HTR-8/SVneo (cell line): ENCODE measurements around the gene EFEMP2.

Experiments used
- DNase-seq: peaks from one replicate; pipeline ENCODE4 v3.0.0; 2011; ENCODE audit warnings: low spot score, mixed read lengths; ENCODE audit not compliant: insufficient read length
- FAIRE-seq: peaks from 2 replicates; lab custom pipeline; 2011; peaks lifted over from hg19 to GRCh38; lab: Jason Lieb, UNC

EFEMP2 gene

DNA sequence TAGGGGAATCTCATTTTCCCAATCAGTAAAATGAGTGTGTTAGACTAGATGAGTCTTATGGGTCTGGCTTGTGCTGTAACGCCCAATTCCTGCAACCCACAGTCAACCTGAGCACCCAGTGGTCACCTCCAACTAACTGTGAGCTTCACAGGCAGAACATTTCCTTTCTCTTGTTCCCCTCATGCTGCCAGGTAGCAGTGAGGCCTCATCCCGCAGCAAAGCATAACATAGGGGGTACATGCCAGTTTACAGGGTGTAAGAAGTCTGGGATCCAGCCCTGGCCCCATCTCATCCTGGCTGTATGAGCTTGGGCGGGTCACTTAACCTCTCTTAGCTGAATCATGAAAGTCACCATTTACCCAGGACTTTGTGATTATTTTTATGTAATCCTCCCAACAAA, 3.7 kb downstream of the EFEMP2 start:
- DNase-seq (no peak), FAIRE-seq (no peak)

DNA sequence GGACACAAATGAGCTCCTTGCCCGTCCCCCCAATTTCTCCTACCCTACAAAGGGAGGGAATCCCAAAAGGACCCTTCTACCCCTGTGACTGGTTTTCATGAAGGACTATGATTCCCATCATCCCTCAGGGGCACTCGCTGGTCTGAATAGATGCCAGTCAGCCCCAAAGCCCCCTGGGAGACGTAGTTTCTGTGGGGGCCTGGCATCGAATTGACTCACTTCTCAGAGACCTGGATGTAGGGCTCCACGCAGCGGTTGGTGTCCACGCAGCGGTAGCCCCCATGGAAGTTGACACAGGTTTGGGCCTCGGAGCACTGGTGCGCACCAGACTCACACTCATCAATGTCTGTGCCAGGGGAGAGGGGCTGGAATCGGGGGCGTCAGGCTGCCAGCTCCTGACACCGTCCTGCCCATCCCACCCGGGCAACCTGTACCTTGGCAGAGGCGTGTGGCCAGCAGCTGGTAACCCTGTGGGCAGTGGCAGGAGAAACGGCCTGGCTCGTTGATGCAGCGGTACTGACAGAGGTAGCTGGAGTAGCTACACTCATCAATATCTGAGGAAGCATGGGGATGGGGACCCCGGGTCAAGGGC, 4.4 kb downstream of the EFEMP2 start:
- DNase-seq (no peak), FAIRE-seq (peak; percentile 75)

DNA sequence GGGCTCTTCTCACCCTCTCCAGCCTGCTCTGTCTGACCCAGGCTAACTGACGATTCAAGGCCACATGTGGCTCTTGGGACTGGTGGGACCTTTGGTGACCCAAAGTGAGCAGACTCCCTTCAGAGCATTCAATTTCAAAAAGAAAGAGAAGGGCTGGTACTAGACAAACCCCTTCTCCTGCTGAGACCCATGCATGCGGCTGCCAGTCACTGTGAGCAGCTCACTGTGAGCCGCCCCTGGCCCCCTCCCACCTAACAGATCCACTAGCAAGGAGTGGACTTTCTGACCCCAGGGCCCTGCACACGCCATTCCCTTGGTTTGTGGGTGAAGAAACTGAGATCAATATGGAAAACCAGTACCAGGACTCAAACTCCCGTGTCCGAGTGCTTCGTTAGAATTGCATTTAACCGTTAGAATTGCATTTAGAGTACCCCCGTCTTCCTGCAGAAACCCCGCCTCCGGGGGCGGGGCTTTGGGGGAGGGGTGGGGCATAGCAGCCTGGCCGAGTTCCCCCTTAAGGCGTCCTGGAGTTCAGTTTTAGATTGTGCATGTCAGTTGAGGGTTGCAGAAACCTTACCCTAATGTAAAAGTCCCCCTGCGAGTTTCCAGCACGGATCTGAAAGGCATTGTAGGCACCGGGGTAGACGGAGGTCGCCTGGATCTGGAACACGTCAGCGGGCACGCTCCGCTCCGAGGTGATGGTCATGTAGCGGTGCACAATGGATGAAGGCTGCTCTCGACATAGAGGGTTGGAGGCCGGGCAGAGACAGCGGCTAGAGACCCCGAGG, 5.1 kb downstream of the EFEMP2 start:
- peak; percentile 36 for FAIRE-seq

DNA sequence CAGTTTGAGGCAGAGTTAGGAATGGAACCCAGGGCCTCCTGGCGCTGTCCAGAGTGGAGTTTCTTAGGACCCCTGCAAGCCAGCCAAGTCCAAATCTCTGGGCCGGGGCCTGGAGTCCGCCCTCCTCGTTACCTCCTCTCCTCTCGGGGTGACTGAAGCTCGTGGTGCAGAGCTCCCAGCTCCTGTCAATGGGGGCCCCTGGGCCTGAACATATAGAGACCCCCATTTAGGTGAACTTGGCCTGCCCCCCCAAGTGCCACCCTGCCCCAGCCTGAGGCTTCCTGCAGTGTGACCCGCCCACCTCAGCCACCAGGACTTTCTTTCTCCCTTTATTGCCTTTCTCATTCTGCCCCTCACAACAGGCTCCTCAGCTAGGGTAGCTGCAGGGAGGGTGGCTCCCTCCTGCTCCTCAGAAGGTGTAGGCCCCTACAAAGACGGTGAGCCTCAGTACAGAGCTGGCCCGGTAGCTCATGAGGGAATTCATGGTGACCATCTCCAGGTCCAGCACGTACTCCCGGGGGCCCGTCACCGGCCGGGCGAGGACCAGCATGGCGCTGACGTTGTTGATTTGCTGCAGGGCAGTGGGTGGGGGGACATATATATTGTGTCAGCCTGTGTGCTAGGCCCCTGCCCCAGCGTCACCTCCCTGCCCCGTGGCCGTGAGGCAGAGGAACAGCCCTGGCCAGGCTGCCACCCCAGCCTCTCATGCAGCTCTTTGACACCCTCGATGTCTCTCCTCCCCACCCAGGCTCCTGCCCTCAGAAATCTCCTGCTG, 5.9 kb downstream of the EFEMP2 start:
- FAIRE-seq (peak; percentile 49), DNase-seq (no peak)

More for the DNA sequence above, 5.1 kb downstream of the EFEMP2 start:
- no peak for DNase-seq

DNA sequence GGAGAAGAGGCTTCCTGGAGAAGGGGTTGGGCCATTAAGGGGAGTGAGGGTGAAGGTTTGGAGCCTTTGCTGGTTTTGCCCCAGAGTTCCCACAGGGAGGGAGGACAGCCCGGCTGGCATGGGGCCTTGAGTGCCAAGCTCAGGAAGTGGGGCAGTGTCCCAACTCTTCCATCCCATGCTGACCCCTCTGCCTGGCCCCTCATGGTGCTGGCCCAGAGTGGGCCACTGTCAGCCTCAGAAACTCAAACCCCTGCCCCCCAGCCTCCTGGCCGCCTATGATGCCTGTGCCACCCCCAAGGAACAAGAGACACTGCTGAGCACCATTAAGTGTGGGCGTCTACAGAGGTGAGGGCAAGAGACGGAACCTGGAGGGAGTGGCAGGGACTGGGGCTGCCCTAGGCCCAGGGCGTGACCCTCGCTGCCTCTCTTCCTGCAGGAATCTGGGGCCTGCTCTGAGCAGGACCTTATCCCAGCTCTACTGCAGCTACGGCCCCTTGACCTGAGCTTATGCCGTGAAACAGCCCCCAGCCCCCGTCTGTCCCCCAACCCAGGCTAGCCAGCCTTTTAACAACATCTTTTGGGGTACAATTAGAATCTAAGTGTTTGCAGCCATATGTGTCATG, 6.9 kb downstream of the EFEMP2 start:
- no peak for DNase-seq
- no peak for FAIRE-seq

DNA sequence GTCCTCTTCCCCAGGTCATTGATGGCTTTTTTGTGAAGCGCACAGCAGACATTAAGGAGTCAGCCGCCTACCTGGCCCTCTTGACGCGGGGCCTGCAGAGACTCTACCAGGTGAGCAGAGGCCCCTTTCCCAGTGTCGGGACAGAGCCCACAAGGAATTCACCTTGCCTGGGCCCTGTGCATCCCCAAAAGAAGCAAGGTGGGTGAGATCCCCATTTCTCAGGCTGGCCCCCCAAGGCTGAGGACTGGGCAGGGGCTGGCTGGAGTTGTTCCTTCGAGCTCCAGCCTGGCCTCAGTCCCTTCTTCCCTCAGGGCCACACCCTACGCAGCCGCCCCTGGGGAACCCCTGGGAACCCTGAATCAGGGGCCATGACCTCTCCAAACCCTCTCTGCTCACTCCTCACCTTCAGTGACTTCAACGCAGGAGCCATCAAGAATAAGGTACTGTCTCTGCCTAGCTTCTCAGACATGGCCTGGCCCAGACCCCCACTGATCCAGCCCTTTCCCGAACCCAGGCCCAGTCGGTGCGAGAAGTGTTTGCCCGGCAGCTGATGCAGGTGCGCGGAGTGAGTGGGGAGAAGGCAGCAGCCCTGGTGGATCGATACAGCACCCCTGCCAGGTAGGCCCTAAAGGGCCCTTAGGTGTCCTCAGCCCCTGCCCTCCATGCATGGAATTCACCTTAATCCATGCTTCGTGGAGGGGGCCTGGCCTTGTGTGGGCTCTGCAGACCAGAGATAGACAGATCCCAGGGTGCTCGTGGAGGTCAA, 7.7 kb downstream of the EFEMP2 start:
- DNase-seq, result no peak

DNA sequence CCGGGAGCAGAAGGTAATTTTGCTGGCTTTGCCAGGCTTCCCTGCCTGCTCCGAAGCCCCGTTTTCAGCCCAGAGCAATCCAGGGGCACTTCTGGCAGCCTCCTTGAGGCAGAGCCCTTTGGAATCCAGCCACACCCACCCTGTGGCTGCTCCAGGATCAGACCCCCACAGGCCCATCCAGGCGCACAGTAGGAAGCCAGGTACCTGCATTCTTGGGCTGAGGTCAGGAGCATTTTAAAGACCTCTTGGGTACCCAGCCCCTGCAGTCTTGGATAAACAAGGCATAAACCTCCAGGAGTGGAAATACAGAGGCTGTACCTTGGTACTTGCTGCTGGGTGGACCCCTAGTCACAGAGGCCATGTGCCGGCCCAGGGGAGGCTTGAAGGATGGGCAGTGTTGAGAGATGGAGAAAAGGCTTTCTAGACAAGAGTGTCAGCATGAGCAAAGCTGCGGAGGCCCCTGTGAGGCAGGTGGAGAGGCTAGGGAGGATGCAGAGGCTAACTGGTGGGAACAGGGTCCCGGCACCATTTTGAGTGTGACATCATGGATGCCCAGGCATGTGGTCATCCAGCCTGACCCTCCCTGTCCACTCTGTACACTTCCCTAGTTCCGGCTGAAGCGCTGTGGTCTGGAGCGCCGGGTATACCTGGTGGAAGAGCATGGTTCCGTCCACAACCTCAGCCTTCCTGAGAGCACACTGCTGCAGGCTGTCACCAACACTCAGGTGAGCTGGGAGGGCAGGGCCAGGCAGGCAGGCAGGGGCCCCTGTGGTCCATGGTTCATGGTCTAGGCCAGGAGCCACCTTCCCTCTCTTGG, 8.5 kb downstream of the EFEMP2 start:
- FAIRE-seq (peak; percentile 33), DNase-seq (no peak)

More for the DNA sequence above, 7.7 kb downstream of the EFEMP2 start:
- FAIRE-seq, result peak; percentile 26

DNA sequence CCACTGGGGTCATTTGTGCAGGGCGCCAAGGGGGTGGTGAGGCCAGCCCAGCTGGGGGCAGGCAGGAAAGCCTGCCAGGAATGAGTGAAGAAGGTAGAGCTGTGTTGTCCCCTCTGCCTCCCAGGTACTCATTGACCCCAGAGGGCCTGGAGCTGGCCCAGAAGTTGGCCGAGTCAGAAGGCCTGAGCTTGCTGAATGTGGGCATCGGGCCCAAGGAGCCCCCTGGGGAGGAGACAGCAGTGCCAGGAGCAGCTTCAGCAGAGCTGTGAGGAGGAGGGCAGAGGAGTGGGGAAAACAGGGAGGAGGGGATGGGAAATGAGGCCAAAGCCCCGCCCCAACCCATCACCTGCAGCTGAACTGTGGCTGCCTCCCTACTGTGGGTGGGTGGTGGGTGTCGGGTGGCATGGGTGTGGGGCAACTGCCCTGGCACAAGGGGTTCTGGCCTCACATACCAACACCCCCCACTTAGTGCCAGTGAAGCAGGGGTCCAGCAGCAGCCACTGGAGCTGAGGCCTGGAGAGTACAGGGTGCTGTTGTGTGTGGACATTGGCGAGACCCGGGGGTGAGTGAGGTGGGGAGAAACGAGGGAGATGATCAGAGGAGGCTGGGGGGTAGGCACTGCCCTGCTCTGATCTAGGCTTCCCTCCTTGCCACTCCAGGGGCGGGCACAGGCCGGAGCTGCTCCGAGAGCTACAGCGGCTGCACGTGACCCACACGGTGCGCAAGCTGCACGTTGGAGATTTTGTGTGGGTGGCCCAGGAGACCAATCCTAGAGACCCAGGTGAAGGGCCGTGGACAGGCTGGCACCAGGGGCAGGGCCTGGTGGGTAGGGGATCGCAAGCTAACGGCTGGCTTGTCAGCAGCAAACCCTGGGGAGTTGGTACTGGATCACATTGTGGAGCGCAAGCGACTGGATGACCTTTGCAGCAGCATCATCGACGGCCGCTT, 9.4 kb downstream of the EFEMP2 start:
- FAIRE-seq, result peak; percentile 77
- DNase-seq, result no peak

DNA sequence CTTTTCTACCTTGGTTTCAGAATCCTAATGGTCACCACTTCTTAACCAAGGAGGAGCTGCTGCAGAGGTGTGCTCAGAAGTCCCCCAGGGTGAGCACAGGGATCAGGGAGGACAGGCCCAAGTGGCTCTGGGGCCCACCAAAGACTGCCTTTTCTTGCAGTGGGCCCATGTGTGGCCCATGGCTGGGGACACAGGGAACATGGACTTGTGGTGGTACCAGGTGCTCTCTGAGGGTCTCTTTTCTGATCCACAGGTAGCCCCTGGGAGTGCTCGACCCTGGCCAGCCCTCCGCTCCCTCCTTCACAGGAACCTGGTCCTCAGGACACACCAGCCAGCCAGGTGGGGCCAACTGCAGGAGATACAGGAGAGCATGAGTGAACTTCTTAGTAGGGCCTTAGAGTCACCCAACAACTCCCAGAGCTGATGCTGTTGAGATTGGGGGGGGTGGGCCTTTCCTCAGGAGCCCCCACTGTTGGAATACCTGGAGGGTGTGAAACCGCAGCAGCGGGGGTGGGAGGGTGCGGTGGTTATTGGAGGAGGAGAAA, 10.3 kb downstream of the EFEMP2 start:
- no peak for DNase-seq
- no peak for FAIRE-seq

DNA sequence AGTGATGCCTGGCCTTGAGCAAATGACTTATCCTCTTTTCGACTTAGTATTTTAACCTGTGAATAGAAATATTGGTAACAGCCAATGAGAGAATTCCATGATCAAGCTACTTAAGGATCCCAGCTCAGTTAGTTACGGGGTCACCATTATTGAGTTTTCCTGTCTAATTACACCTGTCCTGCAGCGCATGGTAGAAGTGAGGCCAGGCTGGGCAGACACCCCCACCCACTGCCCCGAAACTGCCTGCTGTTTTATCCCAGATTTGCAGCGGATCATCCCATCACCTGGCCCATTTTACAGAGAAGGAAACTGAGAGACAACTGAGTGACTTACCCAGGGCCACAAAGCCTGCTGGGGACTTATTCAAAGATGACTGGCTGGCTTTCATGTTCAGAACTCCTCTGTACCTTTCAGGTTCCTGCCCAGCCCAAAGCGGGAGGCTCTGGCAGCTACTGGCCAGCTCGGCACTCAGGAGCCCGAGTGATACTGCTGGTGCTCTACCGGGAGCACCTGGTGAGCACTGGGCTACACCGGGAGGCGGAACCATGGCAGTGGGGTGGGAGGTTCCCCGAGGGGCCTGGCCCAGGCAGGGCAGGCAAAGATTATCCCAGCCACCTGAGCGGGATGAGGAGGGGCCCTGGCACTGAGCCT, 10.9 kb downstream of the EFEMP2 start:
- FAIRE-seq, result no peak
- no peak for DNase-seq

DNA sequence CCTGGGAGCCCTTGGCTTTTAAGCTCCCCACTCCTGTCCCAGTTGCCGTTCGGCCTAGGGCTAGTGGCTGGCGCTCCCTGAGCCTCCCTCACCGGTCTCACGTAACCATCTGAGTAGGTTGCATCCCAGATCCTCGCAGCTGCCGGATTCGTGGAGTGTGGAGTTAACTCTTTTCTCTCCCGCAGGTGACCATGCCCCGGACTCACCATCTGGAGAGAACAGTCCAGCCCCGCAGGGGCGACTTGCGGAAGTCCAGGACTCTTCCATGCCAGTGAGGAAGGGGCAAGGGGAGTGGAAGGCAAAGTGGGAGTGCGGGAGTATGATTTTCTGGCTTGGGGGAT, 11.5 kb downstream of the EFEMP2 start:
- no peak for DNase-seq
- FAIRE-seq, result no peak

DNA sequence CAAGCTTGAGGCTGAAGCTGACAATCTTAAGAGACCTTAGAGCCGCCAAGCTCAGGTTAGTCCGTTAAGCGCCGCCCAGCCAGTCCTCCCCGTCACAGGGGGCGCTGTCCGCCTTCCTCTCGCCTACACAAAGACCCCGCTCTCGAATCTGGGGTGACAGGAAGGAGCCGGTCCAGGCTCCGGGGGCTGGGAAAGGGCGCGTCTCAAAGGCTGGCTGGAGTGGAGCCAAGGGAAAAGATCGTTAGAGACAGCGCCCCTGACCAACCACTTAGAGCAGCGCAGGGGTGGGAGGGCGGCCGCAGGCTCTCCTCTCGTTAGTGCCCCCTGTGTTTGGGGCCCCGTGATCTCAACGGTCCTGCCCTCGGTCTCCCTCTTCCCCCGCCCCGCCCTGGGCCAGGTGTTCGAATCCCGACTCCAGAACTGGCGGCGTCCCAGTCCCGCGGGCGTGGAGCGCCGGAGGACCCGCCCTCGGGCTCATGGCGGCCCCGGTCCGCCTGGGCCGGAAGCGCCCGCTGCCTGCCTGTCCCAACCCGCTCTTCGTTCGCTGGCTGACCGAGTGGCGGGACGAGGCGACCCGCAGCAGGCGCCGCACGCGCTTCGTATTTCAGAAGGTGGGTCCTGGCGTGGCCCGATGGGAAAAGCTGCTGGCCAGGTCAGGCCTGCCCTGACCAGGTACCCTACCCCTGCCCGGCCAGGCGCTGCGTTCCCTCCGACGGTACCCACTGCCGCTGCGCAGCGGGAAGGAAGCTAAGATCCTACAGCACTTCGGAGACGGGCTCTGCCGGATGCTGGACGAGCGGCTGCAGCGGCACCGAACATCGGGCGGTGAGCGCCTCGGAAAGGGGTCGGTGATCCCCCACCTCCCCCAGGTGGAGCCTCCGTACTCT, 12.1 kb downstream of the EFEMP2 start, which contains the start of gene MUS81:
MUS81 (plus strand) TSS at position 156 of the 887 bp plus-strand sequence; CDS start at position 477, 321 bp downstream.
- FAIRE-seq (peak; percentile 65), DNase-seq (peak; percentile 98)

DNA sequence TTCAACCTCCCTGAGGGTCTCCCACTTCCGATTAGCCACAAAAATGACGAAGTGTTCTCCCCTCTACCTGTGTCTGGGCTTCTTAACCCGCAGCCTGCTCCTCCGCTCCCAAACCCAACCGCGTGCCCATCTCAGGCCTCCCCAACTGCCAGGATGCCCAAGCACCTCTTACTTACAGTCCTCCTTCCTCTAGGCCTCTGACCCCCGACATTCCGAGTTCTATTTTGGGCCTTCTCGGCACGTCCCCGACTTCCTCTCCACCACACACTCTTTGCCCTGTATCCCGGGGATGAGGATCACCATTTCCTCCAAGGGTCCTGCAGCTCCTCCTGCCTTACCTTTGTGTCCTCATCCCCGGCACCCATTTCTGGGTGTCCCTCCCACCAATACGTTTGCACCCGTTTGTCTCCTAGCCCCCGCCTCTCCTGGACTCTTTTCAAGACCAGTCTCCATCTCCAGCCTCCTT, 12.8 kb downstream of the EFEMP2 start:
- DNase-seq, result no peak
- FAIRE-seq, result peak; percentile 46

DNA sequence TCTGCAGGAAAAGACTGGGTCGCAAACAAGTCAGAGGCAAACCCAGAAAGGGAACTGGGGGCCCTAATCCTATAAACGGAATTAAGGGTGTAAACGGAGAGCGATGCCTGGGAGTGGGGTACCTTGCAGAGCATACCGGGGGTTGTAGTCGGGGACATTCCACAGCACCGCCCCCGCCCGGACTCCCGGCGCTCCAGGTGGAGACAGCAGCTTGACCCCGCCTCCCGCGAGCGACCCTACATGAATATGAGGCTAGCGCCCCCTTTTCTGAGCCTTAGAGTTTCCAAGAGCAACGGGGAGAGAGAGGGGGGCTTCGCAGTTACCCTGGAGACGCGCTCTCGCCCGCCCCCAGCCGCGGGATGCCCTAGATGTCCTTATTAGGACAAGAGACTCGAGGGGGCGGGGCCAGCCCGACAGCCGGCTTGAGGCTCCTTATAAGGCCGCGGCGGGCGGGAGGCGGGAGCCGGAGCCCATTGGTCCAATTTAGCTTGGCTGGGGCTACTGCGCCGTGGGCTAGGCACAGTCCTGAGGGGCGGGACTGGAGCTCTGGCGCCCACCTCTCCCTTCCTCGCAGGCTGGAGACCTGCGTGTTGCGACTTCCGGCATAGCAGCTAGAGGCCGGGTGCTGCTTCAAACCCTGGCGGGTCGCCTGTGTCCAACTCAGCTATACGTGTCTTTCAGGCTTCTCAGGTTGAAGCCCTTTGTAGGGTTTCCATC, 13.3 kb downstream of the EFEMP2 start:
- FAIRE-seq (peak; percentile 95), DNase-seq (peak; percentile 98)

DNA sequence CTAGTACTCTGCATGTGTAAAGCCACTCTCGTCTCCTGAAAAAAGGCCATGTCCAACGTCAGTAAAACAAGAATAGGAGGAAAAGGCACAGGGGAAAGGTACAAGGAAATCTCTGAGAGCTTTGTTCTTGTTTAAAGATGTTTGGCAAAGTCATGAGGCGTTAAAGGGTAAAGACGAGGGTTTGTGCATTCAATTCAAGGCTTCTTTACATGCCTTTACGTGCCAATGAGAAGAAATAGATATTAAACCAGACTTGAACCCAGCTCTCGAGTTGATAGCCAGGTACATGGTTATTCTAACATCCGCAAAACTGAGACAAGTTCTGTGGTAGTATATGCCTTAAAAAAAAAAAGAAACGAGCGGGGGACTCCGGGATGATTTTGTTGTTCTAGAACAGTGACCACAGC, 13.9 kb downstream of the EFEMP2 start:
- DNase-seq (no peak), FAIRE-seq (no peak)
